Measurements from ENCODE around the gene ADAMTS14. TPM values are rescaled to one million over a fixed set of nuclear protein-coding genes. Genes with fewer than 3 reads are reported as not detected.

The ADAMTS14 gene
- polyA plus RNA-seq, 3 donors, result 0.05 TPM; not detected in 2

DNA sequence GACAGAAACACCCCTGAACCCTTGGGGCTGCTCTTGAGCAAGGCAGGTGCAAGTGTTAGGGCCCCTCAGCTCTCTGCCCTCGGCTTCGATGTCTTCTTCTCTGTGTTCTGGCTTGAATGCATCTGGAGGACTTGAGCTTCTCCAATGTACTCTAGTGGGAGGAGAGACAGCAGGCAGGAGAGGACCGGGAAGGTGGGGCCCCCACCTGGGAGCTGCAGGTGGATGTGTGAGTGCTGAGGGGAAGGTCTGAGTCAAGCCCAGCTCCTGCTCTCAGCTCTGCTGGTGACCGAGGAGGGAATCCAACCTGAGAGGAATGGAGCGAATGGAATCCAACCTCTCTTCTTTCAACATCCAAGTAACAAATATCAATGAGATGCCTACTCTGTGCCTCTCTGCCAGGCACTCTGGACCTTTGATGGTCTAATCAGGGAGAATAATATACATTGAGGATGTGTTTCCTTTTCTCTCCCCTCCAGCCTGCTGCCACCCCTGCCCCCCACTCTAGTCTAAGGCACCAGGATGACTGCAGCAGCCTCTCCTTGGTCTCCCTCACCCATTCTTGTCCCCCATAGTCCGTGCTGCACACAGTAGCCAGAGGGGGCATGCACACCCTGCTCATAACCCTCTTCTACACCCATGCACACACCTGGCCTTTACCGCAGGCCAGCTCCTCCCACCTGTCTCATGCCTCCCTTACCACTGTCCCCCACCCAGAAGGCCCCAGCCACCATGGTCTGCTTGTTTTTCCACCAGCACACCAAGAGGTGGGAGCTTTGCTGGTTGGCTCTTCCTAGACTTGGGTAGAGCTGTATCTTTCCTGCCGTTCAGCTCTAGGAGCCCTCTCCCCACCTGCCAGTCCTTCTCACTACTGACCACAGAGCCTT, 99.2 kb downstream of the ADAMTS14 start:
- no peak for DNase-seq
- WGBS (ENCODE audit: insufficient coverage), result 98% methylated on average over 5 of the region's 8 CpGs
- Mint-ChIP-seq H3K4me3 (no peak overlapping the region), H3K4me1 (no peaks in the 10 kb centered on the region), H3K27ac (peak overlapping the region in 1 of 7 donors; percentile 41), H3K27me3 (ENCODE audit: low read depth in 3 of 3) (peaks cover 1 to 8% (median 3%) of the 10 kb centered on the region in 3 donors), H3K9me3 (peaks cover 3 to 10% (median 5%) of the 10 kb centered on the region in 7 donors), H3K36me3 (peaks cover 0 to 2% of the 10 kb centered on the region in 2 donors)
- H3K36me3 ChIP-seq (replicated peaks in 1 of 2; ENCODE audit: control insufficient read depth in 1 of 2, insufficient read depth in 2 of 2, low read length in 2 of 2), result no peaks in the 10 kb centered on the region
- no peaks in the 10 kb centered on the region for H4K20me1 ChIP-seq (ENCODE audit: insufficient read depth, low read length)
- H2AFZ ChIP-seq (ENCODE audit: insufficient read depth, low read depth, low read length, poor library complexity, severe bottlenecking), result no peak overlapping the region
- H3K4me2 ChIP-seq (replicated peaks; ENCODE audit: extremely low read depth, low read length, poor library complexity, severe bottlenecking), result no peak overlapping the region
- H3K9ac ChIP-seq (ENCODE audit: insufficient read depth, low read length, poor library complexity, severe bottlenecking), result no peak overlapping the region
- intact Hi-C loops (cut with micrococcal nuclease), result no loop called here
- H3K79me2 ChIP-seq (ENCODE audit: insufficient read depth, low read length), result no peaks in the 10 kb centered on the region
- H3K4me3 ChIP-seq (replicated peaks in 1 of 3; ENCODE audit: low read depth in 2 of 3, low read length in 3 of 3), result no peak overlapping the region
- no peaks in the 10 kb centered on the region for H3K9me3 ChIP-seq (replicated peaks in 1 of 2; ENCODE audit: control insufficient read depth in 1 of 2, insufficient read depth in 1 of 2, low read length in 2 of 2)
- no peak overlapping the region for H3K27ac ChIP-seq (ENCODE audit: low read depth in 1 of 2, low read length in 2 of 2)
- TF ChIP-seq, protein P1, sequence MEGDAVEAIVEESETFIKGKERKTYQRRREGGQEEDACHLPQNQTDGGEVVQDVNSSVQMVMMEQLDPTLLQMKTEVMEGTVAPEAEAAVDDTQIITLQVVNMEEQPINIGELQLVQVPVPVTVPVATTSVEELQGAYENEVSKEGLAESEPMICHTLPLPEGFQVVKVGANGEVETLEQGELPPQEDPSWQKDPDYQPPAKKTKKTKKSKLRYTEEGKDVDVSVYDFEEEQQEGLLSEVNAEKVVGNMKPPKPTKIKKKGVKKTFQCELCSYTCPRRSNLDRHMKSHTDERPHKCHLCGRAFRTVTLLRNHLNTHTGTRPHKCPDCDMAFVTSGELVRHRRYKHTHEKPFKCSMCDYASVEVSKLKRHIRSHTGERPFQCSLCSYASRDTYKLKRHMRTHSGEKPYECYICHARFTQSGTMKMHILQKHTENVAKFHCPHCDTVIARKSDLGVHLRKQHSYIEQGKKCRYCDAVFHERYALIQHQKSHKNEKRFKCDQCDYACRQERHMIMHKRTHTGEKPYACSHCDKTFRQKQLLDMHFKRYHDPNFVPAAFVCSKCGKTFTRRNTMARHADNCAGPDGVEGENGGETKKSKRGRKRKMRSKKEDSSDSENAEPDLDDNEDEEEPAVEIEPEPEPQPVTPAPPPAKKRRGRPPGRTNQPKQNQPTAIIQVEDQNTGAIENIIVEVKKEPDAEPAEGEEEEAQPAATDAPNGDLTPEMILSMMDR (IDR thresholded peaks at IDR 0.05), result no peak
- H3K4me1 ChIP-seq (ENCODE audit: control insufficient read depth in 1 of 2, insufficient read depth in 2 of 2, low read length in 2 of 2), result no peaks in the 10 kb centered on the region
- no peaks in the 10 kb centered on the region for H3K27me3 ChIP-seq (ENCODE audit: control insufficient read depth in 2 of 2, insufficient read depth in 2 of 2, low read length in 2 of 2)

DNA sequence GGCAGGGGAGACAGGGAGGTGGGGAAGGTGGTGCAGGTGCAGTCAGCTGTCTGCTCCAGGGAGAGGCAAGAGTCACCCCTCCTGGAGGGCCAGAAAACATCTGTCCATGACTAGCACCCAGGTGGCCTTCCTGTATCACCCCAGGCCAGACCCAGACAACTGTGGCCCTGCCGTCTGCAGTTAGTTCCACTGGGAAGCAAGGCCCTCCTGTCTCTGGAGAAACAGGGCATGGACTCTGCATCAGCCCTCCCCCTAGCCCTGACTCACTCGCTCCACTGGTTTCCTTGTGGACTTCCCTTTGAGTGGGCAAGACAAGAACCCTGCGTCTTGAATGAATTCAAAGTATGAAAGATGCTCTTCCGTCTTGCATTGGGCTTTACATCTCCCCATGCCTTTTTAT, 100.3 kb downstream of the ADAMTS14 start:
- Histone ChIP-seq H3K4me3 (replicated peaks in 1 of 3; ENCODE audit: low read depth in 2 of 3, low read length in 3 of 3) (no peak overlapping the region), H3K4me2 (replicated peaks; ENCODE audit: extremely low read depth, low read length, poor library complexity, severe bottlenecking) (no peak overlapping the region), H3K4me1 (ENCODE audit: control insufficient read depth in 1 of 2, insufficient read depth in 2 of 2, low read length in 2 of 2) (no peaks in the 10 kb centered on the region), H3K79me2 (ENCODE audit: insufficient read depth, low read length) (no peaks in the 10 kb centered on the region), H2AFZ (ENCODE audit: insufficient read depth, low read depth, low read length, poor library complexity, severe bottlenecking) (no peak overlapping the region), H3K27me3 (ENCODE audit: control insufficient read depth in 2 of 2, insufficient read depth in 2 of 2, low read length in 2 of 2) (no peaks in the 10 kb centered on the region), H3K9ac (ENCODE audit: insufficient read depth, low read length, poor library complexity, severe bottlenecking) (no peak overlapping the region), H3K36me3 (replicated peaks in 1 of 2; ENCODE audit: control insufficient read depth in 1 of 2, insufficient read depth in 2 of 2, low read length in 2 of 2) (no peaks in the 10 kb centered on the region), H4K20me1 (ENCODE audit: insufficient read depth, low read length) (no peaks in the 10 kb centered on the region), H3K9me3 (replicated peaks in 1 of 2; ENCODE audit: control insufficient read depth in 1 of 2, insufficient read depth in 1 of 2, low read length in 2 of 2) (no peaks in the 10 kb centered on the region), H3K27ac (ENCODE audit: low read depth in 1 of 2, low read length in 2 of 2) (no peak overlapping the region)
- intact Hi-C loops (cut with micrococcal nuclease), result no loop called here
- peaks cover 1 to 8% (median 2%) of the 10 kb centered on the region in 3 donors for H3K27me3 Mint-ChIP-seq (ENCODE audit: low read depth in 3 of 3)
- H3K4me3 Mint-ChIP-seq, result no peak overlapping the region
- peaks cover 0 to 2% (median 0%) of the 10 kb centered on the region in 7 donors for H3K9me3 Mint-ChIP-seq
- no peak for DNase-seq
- 74% methylated on average over 3 of the region's 4 CpGs for WGBS (ENCODE audit: insufficient coverage)
- TF ChIP-seq, protein P1 (IDR thresholded peaks at IDR 0.05), result no peak
- H3K36me3 Mint-ChIP-seq, result no peaks in the 10 kb centered on the region
- peak overlapping the region in 1 of 7 donors; percentile 55 for H3K27ac Mint-ChIP-seq
- no peaks in the 10 kb centered on the region for H3K4me1 Mint-ChIP-seq
